Mucosa of descending colon (tissue), 3 donors: ENCODE data around the gene HRH2. TPM values are rescaled to one million over a fixed set of nuclear protein-coding genes. Genes with fewer than 3 reads are reported as not detected.
A peak's percentile ranks its signal among the peaks of the same experiment; 100 is the strongest.

Experiments used
- ATAC-seq: fragments of 200-7000 bp; cut with Tn5 transposase; one replicate; pipeline ENCODE4 v1.9.1; 2020; ENCODE audit warnings: mild to moderate bottlenecking, moderate library complexity
- DNase-seq, 3 donors: peaks; one replicate each; pipeline ENCODE4 v3.0.0-alpha.2; 2020
- H3K36me3 ChIP-seq: fragments of 200-600 bp; one replicate; pipeline ENCODE4 v1.8.0; 2021; ENCODE audit warnings: low read depth, mild to moderate bottlenecking
- H3K4me1 ChIP-seq: fragments of 200-600 bp; one replicate; pipeline ENCODE4 v1.8.0; 2021; ENCODE audit warnings: low read depth, mild to moderate bottlenecking
- H3K4me3 ChIP-seq: fragments of 200-600 bp; one replicate; pipeline ENCODE4 v1.8.0; 2021; ENCODE audit warnings: mild to moderate bottlenecking
- H3K9me3 ChIP-seq: fragments of 200-600 bp; one replicate; pipeline ENCODE4 v1.8.0; 2021; ENCODE audit warnings: mild to moderate bottlenecking
- CTCF ChIP-seq: fragments of 200-600 bp; IDR thresholded peaks from one replicate; pipeline ENCODE4 v1.8.0; 2022; ENCODE audit warnings: antibody characterized with exemption, mild to moderate bottlenecking
- intact Hi-C, 2 donors: fragments of 100-400 bp; cut with DNase I in 1 of 2; cut with micrococcal nuclease in 1 of 2; formaldehyde crosslinking; loops; one replicate each; pipeline versions ENCODE4 v1.11.0 to v1.11.1; 2022; cut with DNase I, micrococcal nuclease
- total RNA-seq, 3 donors: library from RNA; stranded (reverse); fragmentation: NEBNext Ultra II Directional in 2 of 3; extraction: Animal tissue kit (Norgen Biotek cat#: 25700) in 2 of 3; gene quantifications; one replicate each; pipeline versions ENCODE4 v1.2.1 to v1.2.4, GENCODE V29; 2021 to 2023
- donor health status: DM: no; HTN: no; CAD: no; lungs with moderate emphysema.
- donor health status: DM: no; HTN: no; CAD: no.
- donor health status: DM: no; HTN: yes; CAD: no.

HRH2 gene
- total RNA-seq, 3 donors from 2014 or later: 0.32 to 3.0 (median 1.3) TPM

DNA sequence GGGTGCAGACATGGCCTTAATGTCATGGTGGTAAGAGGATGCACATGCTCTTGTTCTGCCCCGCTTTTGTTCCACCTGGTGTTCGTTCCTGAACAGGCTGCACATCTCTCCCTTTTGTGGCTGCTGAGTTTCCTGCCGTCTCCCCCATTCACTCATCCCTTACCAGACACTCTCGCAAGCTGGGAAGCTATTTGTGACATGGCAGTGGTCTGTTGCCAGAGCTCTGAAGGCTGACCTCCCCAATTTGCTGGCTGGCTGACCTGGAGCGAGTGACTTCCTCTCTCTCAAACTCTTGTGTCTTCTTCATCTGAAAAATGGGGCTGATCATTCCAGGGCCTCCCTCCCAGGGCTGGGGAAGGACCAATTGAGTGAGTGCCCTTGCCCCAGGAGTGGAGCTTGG is 35.9 kb downstream of the HRH2 start:
- no peaks in the 10 kb centered on the region for H3K9me3 ChIP-seq
- peaks cover 4% of the 10 kb centered on the region for H3K4me1 ChIP-seq
- intact Hi-C loops: no loop called here
- TF ChIP-seq CTCF: no peak
- ATAC-seq (no peak), DNase-seq (no peak)
- no peaks in the 10 kb centered on the region for H3K36me3 ChIP-seq
- H3K4me3 ChIP-seq: no peak overlapping the region

DNA sequence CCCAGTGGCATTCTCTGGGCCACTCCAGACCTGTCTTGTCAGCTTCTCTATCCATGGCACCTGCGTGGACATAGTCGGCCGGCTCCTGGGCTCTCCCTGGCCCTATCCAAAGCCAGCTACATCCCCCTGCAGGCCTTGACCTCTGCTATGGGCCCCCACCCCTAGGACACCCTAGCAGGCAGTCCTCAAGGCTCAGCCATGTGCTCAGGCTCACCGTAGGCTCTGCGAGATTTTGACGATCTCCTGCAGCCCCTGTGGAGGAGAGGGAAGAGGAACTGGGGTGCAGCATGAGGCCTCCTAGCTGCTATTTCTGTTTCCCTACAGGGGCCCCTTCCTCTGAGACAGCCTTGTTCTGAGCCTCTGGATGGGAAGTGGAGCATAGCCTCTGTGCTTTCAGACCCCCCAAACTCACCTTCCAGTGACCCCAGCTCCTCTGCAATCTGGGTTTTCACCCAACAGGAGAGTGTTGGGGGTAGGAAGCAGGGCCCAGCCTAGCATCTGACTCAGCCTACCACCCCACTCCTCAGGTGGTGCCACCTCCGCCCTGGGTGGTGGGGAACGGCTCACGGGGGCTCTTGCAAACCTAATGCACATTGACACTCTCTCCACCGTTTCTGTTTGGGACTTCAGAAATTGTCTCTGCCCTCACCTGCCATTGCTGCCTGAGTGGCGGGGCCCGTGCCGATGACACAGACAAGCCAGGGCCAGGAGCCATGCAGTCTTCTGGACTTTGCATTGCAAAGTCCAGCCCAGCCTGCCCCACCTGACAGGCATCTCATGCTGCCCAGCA is 36.7 kb downstream of the HRH2 start:
- intact Hi-C loops: no loop called here
- peaks cover 4% of the 10 kb centered on the region for H3K4me1 ChIP-seq
- TF ChIP-seq CTCF: no peak
- no peak for DNase-seq
- no peaks in the 10 kb centered on the region for H3K36me3 ChIP-seq
- H3K9me3 ChIP-seq: no peaks in the 10 kb centered on the region
- no peak overlapping the region for H3K4me3 ChIP-seq
- ATAC-seq: peak; percentile 28

DNA sequence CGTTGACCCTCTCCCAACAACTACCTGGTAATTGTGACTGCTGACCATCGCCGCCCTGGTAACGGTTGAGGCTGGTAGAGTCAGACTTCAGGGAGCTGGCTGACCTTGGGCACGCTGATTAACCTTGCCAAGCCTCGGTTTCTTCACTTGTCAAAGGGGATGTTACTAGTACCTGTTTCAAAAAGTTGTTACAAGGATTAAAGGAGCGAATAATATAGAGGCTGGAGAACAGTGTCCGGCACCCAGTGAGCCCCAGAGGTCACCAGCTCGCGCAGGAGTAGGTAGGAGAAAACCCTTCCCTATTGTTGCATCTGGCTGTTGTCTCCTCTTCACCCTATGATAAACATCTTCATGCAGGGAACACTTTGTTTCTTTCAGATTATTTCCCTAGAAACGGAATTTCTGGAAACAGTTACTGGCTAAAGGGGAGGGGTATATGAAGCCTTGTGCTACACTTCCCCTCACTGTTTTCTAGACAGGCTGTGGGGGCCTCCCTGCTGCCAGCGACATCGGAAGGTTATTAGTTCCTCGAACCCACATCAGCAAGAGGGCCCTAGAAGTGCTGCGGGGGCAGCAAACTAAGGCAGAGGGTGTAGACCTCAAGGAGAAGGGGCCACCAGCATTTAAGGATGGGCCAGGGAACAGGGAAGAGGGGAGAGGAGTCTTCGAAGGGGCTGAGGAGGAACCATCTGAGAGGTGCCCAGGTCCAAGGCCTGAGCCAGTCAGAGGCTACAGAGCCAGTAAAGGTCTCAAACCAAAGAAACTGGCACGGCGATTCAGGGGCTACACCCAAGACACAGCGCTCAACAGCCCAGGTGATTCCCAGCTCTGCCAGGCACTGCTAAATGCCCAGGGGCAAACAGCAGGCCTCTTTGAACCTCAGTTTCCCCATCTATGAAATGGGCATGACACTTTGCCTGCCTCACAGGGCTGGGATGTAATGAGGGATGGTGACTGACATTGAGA is 37.6 kb downstream of the HRH2 start:
- Histone ChIP-seq H3K36me3 (no peaks in the 10 kb centered on the region), H3K9me3 (no peaks in the 10 kb centered on the region), H3K4me1 (peaks cover 4% of the 10 kb centered on the region), H3K4me3 (no peak overlapping the region)
- no peak for DNase-seq
- no peak for ATAC-seq
- intact Hi-C loops: no loop called here
- TF ChIP-seq CTCF: no peak

DNA sequence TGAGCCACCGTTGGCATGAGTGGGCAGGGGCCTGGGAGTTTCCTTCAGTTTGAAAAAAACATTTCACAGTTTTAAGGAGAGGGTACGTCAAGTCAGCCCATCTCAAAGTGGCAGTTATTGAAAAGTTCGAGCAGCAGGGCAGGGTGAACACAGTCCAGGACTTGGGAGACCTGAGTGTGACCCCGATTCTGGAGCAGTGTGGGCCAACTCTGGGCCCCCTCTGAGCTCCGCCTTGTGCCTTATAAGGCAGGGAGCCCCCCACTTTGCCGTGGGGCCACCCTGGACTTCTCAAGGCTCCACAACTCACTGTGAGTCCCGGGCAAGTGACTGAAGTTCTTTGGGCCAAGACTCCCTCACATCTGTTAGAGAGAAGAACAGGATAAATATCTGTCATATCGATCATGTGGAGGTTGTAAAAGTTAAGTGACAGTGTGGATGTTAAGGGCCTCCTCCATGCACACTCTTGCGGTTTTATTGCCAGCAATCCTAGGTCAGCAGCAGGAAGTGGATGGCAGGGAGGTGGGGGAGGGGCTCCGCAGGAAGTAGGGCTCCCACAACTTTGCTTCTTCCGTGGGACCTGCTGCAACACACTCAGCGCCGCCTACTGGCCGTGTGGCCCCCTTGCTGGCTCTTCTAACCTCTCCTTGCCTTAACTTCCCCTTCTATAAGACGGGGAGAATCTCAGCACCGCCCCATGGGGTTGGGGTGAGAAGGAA is 38.4 kb downstream of the HRH2 start:
- ATAC-seq (peak; percentile 80), DNase-seq (peak; percentile 73 to 86 (median 75))
- intact Hi-C loops: no loop called here
- no peaks in the 10 kb centered on the region for H3K9me3 ChIP-seq
- no peak overlapping the region for H3K4me3 ChIP-seq
- H3K36me3 ChIP-seq: no peaks in the 10 kb centered on the region
- H3K4me1 ChIP-seq: peaks cover 4% of the 10 kb centered on the region
- peak; percentile 22 for TF ChIP-seq CTCF

DNA sequence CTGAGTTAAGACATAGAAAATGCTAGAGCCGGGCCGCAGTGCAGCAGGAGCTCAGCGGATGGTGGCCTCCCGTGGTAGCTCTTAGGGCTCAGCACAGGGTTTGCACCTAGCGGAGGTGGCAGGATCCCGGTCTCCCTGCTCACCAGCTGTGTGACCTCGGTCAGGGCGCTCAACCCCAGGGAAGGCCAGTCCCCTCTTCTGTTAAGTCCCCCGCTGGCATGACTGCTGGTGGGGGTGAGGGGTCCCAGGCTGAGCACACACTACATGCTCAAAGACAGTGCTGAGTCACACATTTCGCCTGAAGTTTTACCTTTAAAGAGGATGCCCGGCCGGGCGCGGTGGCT is 39.0 kb downstream of the HRH2 start:
- Histone ChIP-seq H3K4me1 (peaks cover 4% of the 10 kb centered on the region), H3K9me3 (no peaks in the 10 kb centered on the region), H3K4me3 (no peak overlapping the region), H3K36me3 (no peaks in the 10 kb centered on the region)
- no peak for TF ChIP-seq CTCF
- intact Hi-C loops: no loop called here
- DNase-seq: no peak
- no peak for ATAC-seq
